Measurements from ENCODE around the gene STK25. TPM values are rescaled to one million over a fixed set of nuclear protein-coding genes. Genes with fewer than 3 reads are reported as not detected.

The STK25 gene
- total and polyA plus RNA-seq, 2 of the 8 experiments (the other 6 are each of a cell fraction or from before 2014, with no cell fraction given), result 159 to 546 TPM

GRCh38 chr2:241554610-241555322, 46.4 kb upstream of the STK25 start (continued):
- no peak for TF ChIP-seq EZH2 (IDR thresholded peaks at IDR 0.05; ENCODE audit: low read depth, low read length, severe bottlenecking)
- no peak for TF ChIP-seq ATF3 (IDR thresholded peaks at IDR 0.05; ENCODE audit: insufficient read depth, low read depth, low read length)
- TF ChIP-seq, protein P1, sequence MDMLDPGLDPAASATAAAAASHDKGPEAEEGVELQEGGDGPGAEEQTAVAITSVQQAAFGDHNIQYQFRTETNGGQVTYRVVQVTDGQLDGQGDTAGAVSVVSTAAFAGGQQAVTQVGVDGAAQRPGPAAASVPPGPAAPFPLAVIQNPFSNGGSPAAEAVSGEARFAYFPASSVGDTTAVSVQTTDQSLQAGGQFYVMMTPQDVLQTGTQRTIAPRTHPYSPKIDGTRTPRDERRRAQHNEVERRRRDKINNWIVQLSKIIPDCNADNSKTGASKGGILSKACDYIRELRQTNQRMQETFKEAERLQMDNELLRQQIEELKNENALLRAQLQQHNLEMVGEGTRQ (IDR thresholded peaks at IDR 0.05; ENCODE audit: low read length), result no peak
- TF ChIP-seq CHD7 (IDR thresholded peaks at IDR 0.05; ENCODE audit: insufficient replicate concordance, low read length), result no peak
- TF ChIP-seq KDM5A (IDR thresholded peaks at IDR 0.05; ENCODE audit: low read length), result no peak
- TF ChIP-seq JUN (IDR thresholded peaks at IDR 0.05; ENCODE audit: low read depth, low read length), result no peak
- no peak for TF ChIP-seq TEAD4 (IDR thresholded peaks at IDR 0.05; ENCODE audit: low read depth, low read length)
